ENCODE data around the gene GPR25.

Gene GPR25

DNA sequence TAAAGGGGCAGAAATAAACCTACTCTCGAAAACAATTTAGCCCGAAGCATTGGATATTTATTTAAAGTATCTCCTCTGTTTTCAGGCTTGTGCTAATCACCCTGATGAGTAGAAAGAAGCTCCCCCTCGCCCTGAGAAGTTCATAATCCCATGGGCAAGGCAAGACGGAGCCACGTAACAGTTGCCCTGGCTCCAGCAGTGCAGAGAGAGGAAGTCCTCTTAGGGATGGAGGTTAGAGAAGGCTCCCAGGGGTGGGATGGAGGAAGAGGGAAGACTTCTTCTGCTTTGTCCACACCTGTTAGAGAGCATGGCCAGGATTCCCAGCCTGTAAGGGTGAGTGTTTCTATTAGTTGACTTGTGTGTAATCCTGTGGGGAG lies 3.4 kb upstream of the GPR25 start:
- Histone ChIP-seq H3K9me3 (ENCODE audit: control insufficient read depth, insufficient read depth, low read depth, low read length) (no peaks in the 10 kb centered on the region), H3K4me3 (ENCODE audit: low read depth, low read length) (no peak overlapping the region), H3K36me3 (ENCODE audit: control insufficient read depth in 2 of 2, insufficient read depth in 1 of 2, low read length in 2 of 2) (no peaks in the 10 kb centered on the region), H3K27ac (ENCODE audit: extremely low read depth, low read depth, low read length) (no peak overlapping the region), H3K4me1 (ENCODE audit: control insufficient read depth, insufficient read depth, low read length) (peaks cover 3% of the 10 kb centered on the region; the same call in 1 of the 2 replicates)
- POLR2A ChIA-PET, result no interaction called here
- TF ChIP-seq ZNF473 (tag by site-specific recombination; IDR thresholded peaks at IDR 0.05) (no peak), HOXC10 (CRISPR knock-in tag; IDR thresholded peaks at IDR 0.05) (no peak), ZNF501 (tag by site-specific recombination; IDR thresholded peaks at IDR 0.05) (no peak), ZNF146 (tag by site-specific recombination; IDR thresholded peaks at IDR 0.05) (no peak)
- TF ChIP-seq, protein P1, sequence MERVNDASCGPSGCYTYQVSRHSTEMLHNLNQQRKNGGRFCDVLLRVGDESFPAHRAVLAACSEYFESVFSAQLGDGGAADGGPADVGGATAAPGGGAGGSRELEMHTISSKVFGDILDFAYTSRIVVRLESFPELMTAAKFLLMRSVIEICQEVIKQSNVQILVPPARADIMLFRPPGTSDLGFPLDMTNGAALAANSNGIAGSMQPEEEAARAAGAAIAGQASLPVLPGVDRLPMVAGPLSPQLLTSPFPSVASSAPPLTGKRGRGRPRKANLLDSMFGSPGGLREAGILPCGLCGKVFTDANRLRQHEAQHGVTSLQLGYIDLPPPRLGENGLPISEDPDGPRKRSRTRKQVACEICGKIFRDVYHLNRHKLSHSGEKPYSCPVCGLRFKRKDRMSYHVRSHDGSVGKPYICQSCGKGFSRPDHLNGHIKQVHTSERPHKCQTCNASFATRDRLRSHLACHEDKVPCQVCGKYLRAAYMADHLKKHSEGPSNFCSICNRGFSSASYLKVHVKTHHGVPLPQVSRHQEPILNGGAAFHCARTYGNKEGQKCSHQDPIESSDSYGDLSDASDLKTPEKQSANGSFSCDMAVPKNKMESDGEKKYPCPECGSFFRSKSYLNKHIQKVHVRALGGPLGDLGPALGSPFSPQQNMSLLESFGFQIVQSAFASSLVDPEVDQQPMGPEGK (tag by site-specific recombination; IDR thresholded peaks at IDR 0.05), result no peak
- TF ChIP-seq, protein P2, sequence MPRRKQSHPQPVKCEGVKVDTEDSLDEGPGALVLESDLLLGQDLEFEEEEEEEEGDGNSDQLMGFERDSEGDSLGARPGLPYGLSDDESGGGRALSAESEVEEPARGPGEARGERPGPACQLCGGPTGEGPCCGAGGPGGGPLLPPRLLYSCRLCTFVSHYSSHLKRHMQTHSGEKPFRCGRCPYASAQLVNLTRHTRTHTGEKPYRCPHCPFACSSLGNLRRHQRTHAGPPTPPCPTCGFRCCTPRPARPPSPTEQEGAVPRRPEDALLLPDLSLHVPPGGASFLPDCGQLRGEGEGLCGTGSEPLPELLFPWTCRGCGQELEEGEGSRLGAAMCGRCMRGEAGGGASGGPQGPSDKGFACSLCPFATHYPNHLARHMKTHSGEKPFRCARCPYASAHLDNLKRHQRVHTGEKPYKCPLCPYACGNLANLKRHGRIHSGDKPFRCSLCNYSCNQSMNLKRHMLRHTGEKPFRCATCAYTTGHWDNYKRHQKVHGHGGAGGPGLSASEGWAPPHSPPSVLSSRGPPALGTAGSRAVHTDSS (tag by site-specific recombination; IDR thresholded peaks at IDR 0.05), result no peak
- CTCF ChIA-PET, result no interaction called here

DNA sequence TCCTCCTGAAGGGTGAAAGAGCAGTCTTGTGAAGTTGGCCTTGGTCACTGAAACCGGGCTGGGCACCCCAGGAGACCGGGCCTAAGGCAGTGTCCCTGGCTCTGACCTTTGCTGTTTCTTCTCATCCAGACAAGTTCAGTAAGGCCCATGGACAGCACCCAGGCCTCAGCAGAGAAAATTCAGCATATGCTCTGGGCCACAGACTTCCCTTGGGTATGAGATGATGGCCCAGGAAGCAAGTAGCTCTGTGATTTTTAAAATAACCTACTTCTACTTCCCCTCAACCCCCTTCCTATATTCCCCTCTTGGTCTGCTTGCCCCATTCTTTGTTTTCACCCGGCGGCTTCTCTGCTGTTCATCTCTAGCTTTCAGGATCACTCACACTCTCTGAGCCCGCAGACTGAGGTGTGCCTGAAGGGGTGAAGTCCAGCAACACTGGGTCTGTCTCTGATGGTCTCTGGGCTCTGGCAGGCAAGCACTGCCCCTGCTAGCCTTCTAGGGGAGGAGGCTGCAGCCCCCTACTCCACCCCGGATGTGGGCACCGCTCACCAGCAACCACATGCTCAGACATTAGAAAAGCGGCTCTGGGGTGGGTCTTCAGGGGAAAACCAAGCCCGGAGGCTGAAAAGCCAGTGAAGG lies 2.9 kb upstream of the GPR25 start:
- CTCF ChIA-PET, result no interaction called here
- Histone ChIP-seq H3K36me3 (ENCODE audit: control insufficient read depth in 2 of 2, insufficient read depth in 1 of 2, low read length in 2 of 2) (no peaks in the 10 kb centered on the region), H3K4me3 (ENCODE audit: low read depth, low read length) (no peak overlapping the region), H3K27ac (ENCODE audit: extremely low read depth, low read depth, low read length) (no peak overlapping the region), H3K4me1 (ENCODE audit: control insufficient read depth, insufficient read depth, low read length) (peaks cover 3% of the 10 kb centered on the region; the same call in 1 of the 2 replicates), H3K9me3 (ENCODE audit: control insufficient read depth, insufficient read depth, low read depth, low read length) (no peaks in the 10 kb centered on the region)
- POLR2A ChIA-PET, result no interaction called here
- TF ChIP-seq ZNF239 (tag by site-specific recombination; IDR thresholded peaks at IDR 0.05) (no peak), ZNF514 (tag by site-specific recombination; IDR thresholded peaks at IDR 0.05) (no peak), ZNF366 (tag by site-specific recombination; conservative IDR thresholded peaks at IDR 0.05) (no peak), ZNF10 (tag by site-specific recombination; IDR thresholded peaks at IDR 0.05) (no peak), ZNF544 (tag by site-specific recombination; IDR thresholded peaks at IDR 0.05) (no peak), ZNF560 (tag by site-specific recombination; IDR thresholded peaks at IDR 0.05; ENCODE audit: borderline replicate concordance) (no peak), ZNF174 (tag by site-specific recombination; IDR thresholded peaks at IDR 0.05) (no peak), REPIN1 (tag by site-specific recombination; IDR thresholded peaks at IDR 0.05; ENCODE audit: low read depth) (no peak)
- TF ChIP-seq, protein P3, sequence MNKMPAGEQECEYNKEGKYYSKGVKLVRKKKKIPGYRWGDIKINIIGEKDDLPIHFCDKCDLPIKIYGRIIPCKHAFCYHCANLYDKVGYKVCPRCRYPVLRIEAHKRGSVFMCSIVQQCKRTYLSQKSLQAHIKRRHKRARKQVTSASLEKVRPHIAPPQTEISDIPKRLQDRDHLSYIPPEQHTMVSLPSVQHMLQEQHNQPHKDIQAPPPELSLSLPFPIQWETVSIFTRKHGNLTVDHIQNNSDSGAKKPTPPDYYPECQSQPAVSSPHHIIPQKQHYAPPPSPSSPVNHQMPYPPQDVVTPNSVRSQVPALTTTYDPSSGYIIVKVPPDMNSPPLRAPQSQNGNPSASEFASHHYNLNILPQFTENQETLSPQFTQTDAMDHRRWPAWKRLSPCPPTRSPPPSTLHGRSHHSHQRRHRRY (tag by site-specific recombination; IDR thresholded peaks at IDR 0.05), result no peak
- TF ChIP-seq, protein P4, sequence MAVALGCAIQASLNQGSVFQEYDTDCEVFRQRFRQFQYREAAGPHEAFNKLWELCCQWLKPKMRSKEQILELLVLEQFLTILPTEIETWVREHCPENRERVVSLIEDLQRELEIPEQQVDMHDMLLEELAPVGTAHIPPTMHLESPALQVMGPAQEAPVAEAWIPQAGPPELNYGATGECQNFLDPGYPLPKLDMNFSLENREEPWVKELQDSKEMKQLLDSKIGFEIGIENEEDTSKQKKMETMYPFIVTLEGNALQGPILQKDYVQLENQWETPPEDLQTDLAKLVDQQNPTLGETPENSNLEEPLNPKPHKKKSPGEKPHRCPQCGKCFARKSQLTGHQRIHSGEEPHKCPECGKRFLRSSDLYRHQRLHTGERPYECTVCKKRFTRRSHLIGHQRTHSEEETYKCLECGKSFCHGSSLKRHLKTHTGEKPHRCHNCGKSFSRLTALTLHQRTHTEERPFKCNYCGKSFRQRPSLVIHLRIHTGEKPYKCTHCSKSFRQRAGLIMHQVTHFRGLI (tag by site-specific recombination; IDR thresholded peaks at IDR 0.05), result no peak
- TF ChIP-seq, protein P5, sequence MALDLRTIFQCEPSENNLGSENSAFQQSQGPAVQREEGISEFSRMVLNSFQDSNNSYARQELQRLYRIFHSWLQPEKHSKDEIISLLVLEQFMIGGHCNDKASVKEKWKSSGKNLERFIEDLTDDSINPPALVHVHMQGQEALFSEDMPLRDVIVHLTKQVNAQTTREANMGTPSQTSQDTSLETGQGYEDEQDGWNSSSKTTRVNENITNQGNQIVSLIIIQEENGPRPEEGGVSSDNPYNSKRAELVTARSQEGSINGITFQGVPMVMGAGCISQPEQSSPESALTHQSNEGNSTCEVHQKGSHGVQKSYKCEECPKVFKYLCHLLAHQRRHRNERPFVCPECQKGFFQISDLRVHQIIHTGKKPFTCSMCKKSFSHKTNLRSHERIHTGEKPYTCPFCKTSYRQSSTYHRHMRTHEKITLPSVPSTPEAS (tag by site-specific recombination; IDR thresholded peaks at IDR 0.05), result no peak
- TF ChIP-seq, protein P6, sequence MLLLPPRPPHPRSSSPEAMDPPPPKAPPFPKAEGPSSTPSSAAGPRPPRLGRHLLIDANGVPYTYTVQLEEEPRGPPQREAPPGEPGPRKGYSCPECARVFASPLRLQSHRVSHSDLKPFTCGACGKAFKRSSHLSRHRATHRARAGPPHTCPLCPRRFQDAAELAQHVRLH (tag by site-specific recombination; IDR thresholded peaks at IDR 0.05), result no peak
